Activated T-cell treated with anti-CD3 and anti-CD28 coated beads, Interleukin-2, amount 50 U/mL, for 1 hour (primary cell): ENCODE results near the gene COX5A.
"Not testable (repeated sequence)": the region's sequence is repeated elsewhere in the genome, so short reads cannot be mapped to it uniquely, and the experiment has no call there.

ENCODE experiments used
- DNase-seq: peaks from one replicate; pipeline ENCODE4 v3.0.0-alpha.2; 2020

COX5A gene

DNA sequence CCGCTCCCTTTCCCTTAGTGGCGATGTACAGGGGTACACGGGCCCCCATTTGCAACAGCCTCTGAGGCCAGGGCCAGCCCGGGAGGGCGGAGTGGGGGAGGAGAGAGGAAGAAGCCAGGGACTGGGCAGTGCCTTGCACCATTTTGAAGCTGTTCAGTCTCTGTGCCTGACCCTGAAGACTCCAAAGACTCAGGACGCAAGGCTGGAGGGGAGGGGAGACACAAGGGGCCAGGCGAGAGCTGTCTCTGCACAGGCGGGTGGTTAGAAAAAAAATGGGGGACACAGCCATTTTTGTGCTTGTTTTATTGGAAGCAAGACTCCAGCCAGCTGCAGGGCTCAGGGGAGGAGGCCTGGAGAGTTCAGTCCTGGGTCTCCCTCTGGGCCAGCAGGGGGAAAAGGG lies 17.1 kb upstream of the COX5A start:
- no peak for DNase-seq

DNA sequence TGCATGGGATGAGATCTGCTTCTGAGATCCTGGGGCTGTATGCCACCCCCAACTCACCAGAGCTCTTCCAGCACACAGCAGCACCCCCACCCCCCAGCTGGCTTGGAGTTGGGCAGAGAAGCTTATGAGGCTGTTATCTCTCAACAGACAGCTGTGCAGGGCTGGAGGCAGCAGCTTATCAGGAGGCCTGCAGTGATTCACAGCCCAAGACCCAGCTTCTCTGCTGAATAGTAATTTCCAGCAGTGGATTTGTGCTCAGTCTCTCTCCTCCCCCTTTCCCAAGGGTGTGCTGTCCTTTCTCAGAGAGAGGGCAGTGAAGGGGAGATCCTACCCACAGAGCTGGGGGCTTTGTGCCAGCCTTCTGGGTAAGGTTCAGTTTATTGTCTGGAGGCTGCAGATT lies 16.6 kb upstream of the COX5A start:
- no peak for DNase-seq

DNA sequence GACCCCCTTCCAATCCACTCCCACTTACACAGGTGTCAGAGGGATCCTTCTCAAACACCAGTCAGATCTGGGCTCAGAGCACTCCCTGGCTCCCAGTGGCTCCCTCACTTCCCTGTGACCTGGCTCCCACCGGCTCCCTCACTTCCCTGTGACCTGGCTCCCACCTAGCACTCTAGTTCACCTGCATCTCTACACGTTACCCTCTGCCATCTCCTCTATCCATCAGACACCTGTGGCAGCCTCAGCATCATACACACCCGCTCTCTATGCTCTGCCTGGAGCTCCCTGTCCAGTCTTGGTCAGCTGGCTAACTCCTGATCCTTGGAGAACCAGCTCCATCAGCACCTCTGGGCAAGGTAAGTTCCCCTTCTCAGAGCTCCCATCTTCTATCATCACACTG lies 13.1 kb upstream of the COX5A start:
- DNase-seq = no peak

DNA sequence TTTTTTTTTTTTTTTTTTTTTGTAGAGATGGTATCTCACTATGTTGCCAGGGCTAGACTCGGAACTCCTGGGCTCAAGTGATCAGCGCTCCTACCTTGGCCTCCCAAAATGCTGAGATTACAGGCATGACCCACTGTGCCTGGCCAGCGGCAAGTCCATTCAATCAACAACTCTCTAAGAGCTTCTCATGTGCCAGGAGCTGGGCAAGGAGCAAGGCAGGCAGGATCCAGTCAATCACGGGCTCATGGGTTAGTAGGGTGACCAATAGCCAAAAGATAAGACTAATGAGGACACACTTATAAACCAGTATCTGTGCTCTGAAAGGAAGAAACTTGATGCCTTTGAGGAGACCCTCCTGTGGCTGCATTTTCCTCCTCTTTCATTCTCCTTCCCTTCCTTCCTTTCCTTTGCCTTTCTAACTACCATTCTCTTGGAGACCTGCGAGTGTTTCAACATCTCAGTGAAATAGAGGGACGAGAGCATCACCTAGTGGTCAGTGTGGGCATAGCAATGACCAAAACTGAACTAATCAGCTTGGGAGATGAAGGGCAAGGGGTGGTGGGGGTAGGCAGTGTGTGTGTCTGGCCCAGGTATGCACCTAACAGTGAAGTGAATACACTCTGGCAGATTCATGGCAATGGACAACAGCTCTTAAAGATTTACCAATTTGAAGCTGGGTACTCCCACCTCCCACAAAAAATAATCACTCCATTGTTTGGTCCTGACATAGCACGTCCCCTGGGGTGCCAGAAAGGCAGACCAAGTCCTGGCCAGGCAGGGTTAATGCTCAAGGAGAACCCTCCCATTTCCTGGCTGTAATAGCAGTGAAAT lies 12.4 kb upstream of the COX5A start:
- peak; percentile 71 for DNase-seq

DNA sequence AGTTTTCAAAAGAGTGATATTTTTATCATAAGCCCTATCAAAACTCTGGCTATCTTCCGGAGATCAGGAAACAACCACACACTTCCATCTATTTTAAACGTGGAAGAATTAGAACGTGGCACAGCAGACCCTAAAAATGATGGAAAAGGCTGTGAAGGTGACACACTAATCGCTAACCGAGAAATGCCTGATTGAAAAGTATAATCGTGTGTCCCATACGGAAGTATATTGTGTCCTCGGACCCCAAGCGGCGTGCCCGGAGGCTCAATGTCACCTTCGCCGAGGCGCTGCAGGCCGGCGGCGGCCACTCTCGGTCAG lies 642 bp downstream of the COX5A start:
- DNase-seq = no peak

- not testable (repeated sequence) for DNase-seq
Measured at GRCh38 chr15:74935193-74935592, 2.7 kb downstream of the COX5A start.

DNA sequence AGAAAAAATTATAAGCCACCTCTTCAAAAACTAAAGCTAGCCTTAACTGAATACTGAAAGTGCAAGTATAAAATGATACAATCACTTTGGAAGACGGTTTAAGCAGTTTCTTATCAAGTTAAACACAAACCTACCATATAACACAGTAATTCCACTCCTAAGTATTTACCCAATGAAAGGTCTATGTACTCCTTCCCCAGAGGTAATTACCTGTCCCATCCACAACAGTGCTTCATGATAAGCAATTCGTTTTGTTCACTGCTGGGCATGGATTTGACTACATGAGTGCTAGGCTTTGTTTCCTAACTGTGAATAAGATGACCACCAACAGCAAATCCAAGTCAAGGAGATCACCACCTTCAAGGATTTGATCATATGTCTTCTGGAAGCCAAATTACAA lies 4.3 kb downstream of the COX5A start:
- DNase-seq = no peak

DNA sequence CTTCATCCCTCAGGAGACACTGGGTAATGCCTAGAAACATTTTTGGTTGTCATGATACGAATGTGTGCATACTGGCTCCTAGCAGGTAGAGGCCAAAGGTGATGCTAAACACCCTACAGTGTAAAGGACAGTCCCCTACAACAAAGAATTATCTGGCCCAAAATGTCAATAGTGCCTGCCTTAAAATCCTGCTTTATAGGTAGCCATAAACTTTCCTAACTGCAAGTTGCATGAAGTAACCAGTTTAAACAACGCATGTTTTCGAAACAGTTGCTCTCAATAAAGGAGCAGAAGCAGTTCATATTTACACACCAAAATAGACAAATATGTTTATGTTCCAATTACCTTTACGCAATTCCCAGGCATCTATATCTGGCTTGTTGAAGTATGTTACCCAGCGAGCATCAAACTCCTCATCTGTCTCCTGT lies 9.1 kb downstream of the COX5A start:
- no peak for DNase-seq

DNA sequence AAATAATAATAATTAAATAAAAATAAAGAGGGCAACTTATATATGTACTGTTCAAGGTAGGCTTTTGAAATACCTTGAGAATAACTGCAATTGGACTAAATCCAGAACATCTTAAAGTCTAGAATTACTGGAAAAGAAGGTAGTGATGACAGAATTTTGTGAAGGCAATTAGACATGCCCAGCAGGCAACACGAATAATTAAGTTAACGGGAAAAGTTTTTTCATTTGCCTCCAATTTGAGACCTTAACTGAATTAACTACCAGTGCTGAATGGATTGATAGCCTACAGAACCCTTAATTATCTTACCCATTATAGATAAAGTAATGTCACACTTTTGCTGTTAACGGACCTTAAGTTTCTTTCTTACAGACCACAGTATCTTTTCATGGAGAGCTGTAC lies 13.3 kb downstream of the COX5A start:
- no peak for DNase-seq

DNA sequence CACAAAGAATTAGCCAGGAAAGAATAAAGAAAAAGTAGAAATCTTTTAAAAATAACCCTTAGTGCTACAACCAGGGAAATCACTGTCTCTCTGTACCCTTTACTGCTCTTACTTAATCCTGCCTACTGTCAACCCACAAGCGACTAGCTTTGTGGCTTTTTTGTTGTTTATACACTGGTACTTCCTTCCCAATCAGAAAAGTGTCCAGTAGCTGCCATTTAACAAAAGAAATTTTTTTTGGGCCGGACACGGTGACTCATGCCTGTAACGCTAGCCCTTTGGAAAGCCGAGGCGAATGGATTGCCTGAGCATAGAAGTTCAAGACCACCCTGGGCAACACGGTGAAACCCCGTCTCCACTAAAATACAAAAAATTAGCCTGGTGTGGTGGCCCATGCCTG lies 17.4 kb downstream of the COX5A start:
- no peak for DNase-seq

DNA sequence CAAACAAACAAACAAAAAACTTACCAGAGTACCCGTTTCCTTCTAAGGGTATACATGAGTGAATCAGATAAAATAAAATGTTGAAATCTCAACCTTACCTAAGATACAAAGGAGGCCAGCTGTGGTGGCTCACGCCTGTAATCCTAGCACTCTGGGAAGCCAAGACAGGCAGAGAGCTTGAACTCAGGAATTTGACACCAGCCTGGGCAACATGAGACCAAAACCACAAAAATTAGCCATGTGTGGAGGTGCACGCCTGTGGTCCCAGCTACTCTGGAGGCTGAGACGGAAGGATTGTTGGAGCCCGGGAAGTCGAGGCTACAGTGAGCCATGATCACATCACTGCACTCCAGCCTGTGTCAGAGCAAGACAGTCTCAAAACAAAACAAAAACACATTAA lies 20.2 kb downstream of the COX5A start:
- no peak for DNase-seq

GRCh38 chr15:74913799-74914198 lies 24.1 kb downstream of the COX5A start:
- DNase-seq = not testable (repeated sequence)

DNA sequence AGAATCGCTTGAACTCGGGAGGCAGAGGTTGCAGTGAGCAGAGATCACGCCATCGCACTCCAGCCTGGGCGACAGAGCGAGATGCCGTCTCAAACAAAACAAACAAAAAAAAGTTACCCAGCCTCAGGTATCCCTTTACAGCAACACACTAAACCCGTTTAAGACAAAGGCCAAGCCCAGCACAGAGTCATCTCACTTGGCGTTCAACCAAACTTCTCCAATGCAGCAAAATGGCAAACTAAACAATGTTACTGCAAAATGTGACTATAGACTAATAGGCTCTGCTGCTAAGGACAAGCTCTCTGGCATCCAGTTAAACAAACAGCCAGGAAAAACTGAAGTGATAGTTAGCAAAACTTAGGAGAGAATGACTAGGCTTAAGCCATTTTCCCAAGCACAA lies 24.8 kb downstream of the COX5A start:
- no peak for DNase-seq

DNA sequence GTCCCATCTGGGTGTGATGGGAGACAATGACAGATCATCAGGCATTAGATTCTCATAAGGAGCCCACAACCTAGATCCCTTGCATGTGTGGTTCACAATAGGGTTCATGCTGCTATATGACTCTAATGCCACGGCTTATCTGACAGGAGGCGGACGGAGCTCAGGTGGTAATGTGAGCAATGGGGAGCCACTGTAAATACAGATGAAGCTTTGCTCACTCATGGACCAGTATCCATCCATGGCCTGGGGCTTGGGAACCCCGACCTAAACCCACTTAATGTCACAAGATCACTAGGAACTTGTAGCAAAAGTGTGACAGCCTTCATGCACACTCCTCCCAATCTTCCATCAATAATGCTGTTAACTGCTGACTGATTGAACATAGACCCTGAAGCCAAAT lies 29.2 kb downstream of the COX5A start:
- DNase-seq = no peak

- DNase-seq = no peak
Measured at GRCh38 chr15:74907163-74907870, 30.6 kb downstream of the COX5A start.

GRCh38 chr15:74906450-74907162 lies 31.3 kb downstream of the COX5A start, which contains the start of gene FAM219B:
FAM219B (minus strand) TSS chr15:74906851; CDS start chr15:74906800, 51 bp downstream.
- peak; percentile 78 for DNase-seq

DNA sequence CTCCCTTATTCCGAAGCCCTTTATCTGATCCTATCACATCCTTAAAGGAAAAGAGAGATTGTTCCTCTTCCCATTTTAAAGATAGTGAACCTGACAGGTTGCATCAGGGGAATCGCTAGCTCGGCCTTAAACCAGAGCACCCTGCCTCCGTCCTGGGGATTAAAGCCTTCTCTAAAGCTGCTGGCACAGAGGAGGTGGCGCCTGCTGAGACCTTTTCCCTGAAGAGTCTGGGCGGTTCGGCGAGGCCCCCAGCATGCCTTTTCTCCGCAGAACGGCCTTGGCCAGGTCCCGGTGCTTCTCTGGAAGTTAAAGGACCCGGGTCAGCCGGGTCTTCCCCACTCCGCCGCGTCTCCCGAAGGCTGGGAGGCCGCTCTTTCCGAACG lies 31.8 kb downstream of the COX5A start:
- DNase-seq = no peak

- DNase-seq = no peak
Measured at GRCh38 chr15:74904190-74904805, 33.6 kb downstream of the COX5A start.

DNA sequence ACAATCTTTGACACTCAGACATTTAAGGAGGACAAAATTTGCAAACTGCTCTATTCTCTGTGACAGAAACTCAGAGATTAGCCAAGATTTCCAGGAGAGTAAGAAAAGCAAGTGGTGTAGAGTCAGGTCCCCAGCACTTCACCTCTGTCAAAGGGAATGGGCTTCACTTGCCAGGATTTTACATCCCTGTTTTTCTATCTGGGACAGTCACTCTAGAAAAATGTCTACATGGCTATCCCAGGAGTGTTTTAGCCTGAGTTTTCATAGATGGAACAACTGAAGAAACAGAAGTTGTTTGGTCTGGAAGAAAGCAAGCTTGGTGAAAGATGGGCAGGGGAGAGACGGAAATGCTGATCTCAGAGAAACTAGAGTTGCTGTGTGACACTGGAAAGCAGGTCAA lies 34.2 kb downstream of the COX5A start:
- DNase-seq = no peak

GRCh38 chr15:74902295-74903075 lies 35.4 kb downstream of the COX5A start:
- DNase-seq = no peak

- DNase-seq = peak; percentile 67
Measured at GRCh38 chr15:74901612-74902063, 36.2 kb downstream of the COX5A start.

DNA sequence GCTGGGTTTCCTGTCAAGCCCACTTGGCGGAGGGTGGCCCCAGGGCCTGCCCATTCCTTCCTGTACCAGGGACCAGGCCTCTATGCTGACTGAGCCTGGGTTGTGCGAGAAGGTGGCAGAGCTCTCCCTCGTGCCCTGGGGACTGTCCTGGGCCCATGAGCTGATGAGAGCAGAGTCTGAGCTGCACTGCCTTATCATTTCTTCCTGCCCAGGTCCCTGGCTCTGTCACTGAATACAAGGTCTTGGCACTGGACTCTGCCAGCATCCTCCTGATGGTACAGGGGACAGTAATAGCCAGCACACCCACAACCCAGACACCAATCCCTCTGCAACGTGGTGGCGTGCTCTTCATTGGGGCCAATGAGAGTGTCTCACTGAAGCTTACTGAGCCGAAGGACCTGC lies 40.6 kb downstream of the COX5A start:
- DNase-seq = no peak

GRCh38 chr15:74896316-74896715 lies 41.6 kb downstream of the COX5A start:
- DNase-seq = no peak
